Measurements from ENCODE around the gene INPP4B.

DNA sequence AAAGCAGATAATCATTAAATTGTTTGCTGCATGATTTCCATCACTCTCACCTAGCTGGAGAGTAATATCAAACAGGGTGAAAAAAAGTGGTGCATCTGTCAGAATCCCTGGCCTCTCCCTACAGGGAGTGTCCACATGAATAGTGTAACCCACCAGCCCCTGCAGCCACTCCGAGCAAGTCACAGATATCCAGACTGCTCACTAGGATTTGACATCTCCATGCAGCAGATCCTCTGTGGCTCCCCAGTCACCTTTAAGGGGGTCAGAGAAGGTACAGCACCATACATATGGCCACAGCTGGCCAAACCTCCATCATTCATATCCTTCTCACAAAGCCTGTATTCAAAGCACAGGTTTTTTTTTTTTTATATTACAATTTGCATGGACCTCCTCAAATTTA, 536.3 kb downstream of the INPP4B start:
- TF ChIP-seq, protein P1, sequence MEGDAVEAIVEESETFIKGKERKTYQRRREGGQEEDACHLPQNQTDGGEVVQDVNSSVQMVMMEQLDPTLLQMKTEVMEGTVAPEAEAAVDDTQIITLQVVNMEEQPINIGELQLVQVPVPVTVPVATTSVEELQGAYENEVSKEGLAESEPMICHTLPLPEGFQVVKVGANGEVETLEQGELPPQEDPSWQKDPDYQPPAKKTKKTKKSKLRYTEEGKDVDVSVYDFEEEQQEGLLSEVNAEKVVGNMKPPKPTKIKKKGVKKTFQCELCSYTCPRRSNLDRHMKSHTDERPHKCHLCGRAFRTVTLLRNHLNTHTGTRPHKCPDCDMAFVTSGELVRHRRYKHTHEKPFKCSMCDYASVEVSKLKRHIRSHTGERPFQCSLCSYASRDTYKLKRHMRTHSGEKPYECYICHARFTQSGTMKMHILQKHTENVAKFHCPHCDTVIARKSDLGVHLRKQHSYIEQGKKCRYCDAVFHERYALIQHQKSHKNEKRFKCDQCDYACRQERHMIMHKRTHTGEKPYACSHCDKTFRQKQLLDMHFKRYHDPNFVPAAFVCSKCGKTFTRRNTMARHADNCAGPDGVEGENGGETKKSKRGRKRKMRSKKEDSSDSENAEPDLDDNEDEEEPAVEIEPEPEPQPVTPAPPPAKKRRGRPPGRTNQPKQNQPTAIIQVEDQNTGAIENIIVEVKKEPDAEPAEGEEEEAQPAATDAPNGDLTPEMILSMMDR (IDR thresholded peaks at IDR 0.05; ENCODE audit: borderline replicate concordance, extremely low read depth, low read length, poor library complexity, severe bottlenecking) = no peak
- TF ChIP-seq EZH2 (IDR thresholded peaks at IDR 0.05; ENCODE audit: borderline replicate concordance, low read depth, low read length, severe bottlenecking) = no peak

All from DND-41 (cell line).